Endothelial cell (in vitro differentiated cells): ENCODE data around the gene TCAP. TPM values are rescaled to one million over a fixed set of nuclear protein-coding genes. Genes with fewer than 3 reads are reported as not detected.

ENCODE experiments used
- DNase-seq: peaks from one replicate; pipeline ENCODE4 v3.0.0; 2021; ENCODE audit warnings: low spot score
- H3K27ac Mint-ChIP-seq: one replicate; pipeline ENCODE4 v1.8.0; 2021; ENCODE audit warnings: mixed read lengths, inconsistent platforms; ENCODE audit not compliant: unreplicated experiment
- H3K27me3 Mint-ChIP-seq: one replicate; pipeline ENCODE4 v1.8.0; 2021; ENCODE audit warnings: mild to moderate bottlenecking, moderate library complexity, mixed read lengths, inconsistent platforms; ENCODE audit not compliant: unreplicated experiment
- H3K36me3 Mint-ChIP-seq: one replicate; pipeline ENCODE4 v1.8.0; 2021; ENCODE audit warnings: mild to moderate bottlenecking, low read depth, mixed read lengths, inconsistent platforms; ENCODE audit not compliant: unreplicated experiment
- H3K4me1 Mint-ChIP-seq: one replicate; pipeline ENCODE4 v1.8.0; 2021; ENCODE audit warnings: mild to moderate bottlenecking, mixed read lengths, inconsistent platforms; ENCODE audit not compliant: unreplicated experiment
- H3K4me3 Mint-ChIP-seq: one replicate; pipeline ENCODE4 v1.8.0; 2021; ENCODE audit warnings: mild to moderate bottlenecking, mixed read lengths, inconsistent platforms; ENCODE audit not compliant: unreplicated experiment
- H3K9me3 Mint-ChIP-seq: one replicate; pipeline ENCODE4 v1.8.0; 2021; ENCODE audit warnings: mixed read lengths, inconsistent platforms; ENCODE audit not compliant: unreplicated experiment
- CTCF ChIP-seq: fragments of 200-600 bp; sonication (generic); IDR thresholded peaks from one replicate; pipeline ENCODE4 v1.5.0; 2021; ENCODE audit warnings: antibody characterized with exemption; ENCODE audit not compliant: unreplicated experiment
- total RNA-seq: library from RNA; stranded (reverse); fragmentation: NEBNext Ultra II Directional; extraction: Animal tissue kit (Norgen Biotek cat#: 25700); gene quantifications from one replicate; pipeline ENCODE4 v1.2.1, GENCODE V29; 2021; ENCODE audit not compliant: unreplicated experiment

The TCAP gene
- total RNA-seq, 1 donor from 2014 or later: 1.2 TPM

GRCh38 chr17:39660397-39661385 lies 4.5 kb upstream of the TCAP start:
- H3K27me3 Mint-ChIP-seq: peaks cover 8% of the 10 kb centered on the region
- no peak for DNase-seq
- peaks cover under 1% of the 10 kb centered on the region for H3K4me1 Mint-ChIP-seq
- H3K9me3 Mint-ChIP-seq: no peaks in the 10 kb centered on the region
- H3K4me3 Mint-ChIP-seq: no peak overlapping the region
- no peak for TF ChIP-seq CTCF
- peaks cover 7% of the 10 kb centered on the region for H3K36me3 Mint-ChIP-seq
- H3K27ac Mint-ChIP-seq: no peak overlapping the region

GRCh38 chr17:39661744-39662541 lies 3.2 kb upstream of the TCAP start:
- no peak for DNase-seq
- no peak for TF ChIP-seq CTCF
- no peaks in the 10 kb centered on the region for H3K4me1 Mint-ChIP-seq
- H3K4me3 Mint-ChIP-seq: no peak overlapping the region
- H3K36me3 Mint-ChIP-seq: peaks cover 7% of the 10 kb centered on the region
- H3K27me3 Mint-ChIP-seq: peaks cover 16% of the 10 kb centered on the region
- no peaks in the 10 kb centered on the region for H3K9me3 Mint-ChIP-seq
- no peak overlapping the region for H3K27ac Mint-ChIP-seq

GRCh38 chr17:39662551-39663339 lies 2.4 kb upstream of the TCAP start:
- Mint-ChIP-seq H3K36me3 (peaks cover 7% of the 10 kb centered on the region), H3K4me3 (no peak overlapping the region), H3K9me3 (no peaks in the 10 kb centered on the region), H3K27ac (no peak overlapping the region), H3K4me1 (no peaks in the 10 kb centered on the region), H3K27me3 (peaks cover 16% of the 10 kb centered on the region)
- TF ChIP-seq CTCF: no peak
- no peak for DNase-seq

- Mint-ChIP-seq H3K4me3 (no peak overlapping the region), H3K27me3 (peaks cover 16% of the 10 kb centered on the region), H3K9me3 (no peaks in the 10 kb centered on the region), H3K36me3 (peaks cover 7% of the 10 kb centered on the region), H3K4me1 (no peaks in the 10 kb centered on the region), H3K27ac (no peak overlapping the region)
- DNase-seq: no peak
- TF ChIP-seq CTCF: no peak
Observed at GRCh38 chr17:39663340-39663687, 1.8 kb upstream of the TCAP start.
